Colonic mucosa (tissue), 4 donors: Measurements from ENCODE around the gene FRYL. TPM values are rescaled to one million over a fixed set of nuclear protein-coding genes. Genes with fewer than 3 reads are reported as not detected.
A peak's percentile ranks its signal among the peaks of the same experiment; 100 is the strongest.
"Not testable (repeated sequence)": the region's sequence is repeated elsewhere in the genome, so short reads cannot be mapped to it uniquely, and the experiment has no call there.

Source experiments
- DNase-seq: peaks from one replicate; pipeline ENCODE4 v3.0.0-alpha.2; 2020
- H3K27ac ChIP-seq: fragments of 200-600 bp; one replicate; pipeline ENCODE4 v1.8.0; 2021
- H3K27me3 ChIP-seq: fragments of 200-600 bp; one replicate; pipeline ENCODE4 v1.8.0; 2021
- H3K36me3 ChIP-seq: fragments of 200-600 bp; one replicate; pipeline ENCODE4 v1.8.0; 2021
- H3K4me1 ChIP-seq: fragments of 200-600 bp; one replicate; pipeline ENCODE4 v1.8.0; 2021; ENCODE audit warnings: mild to moderate bottlenecking
- H3K4me3 ChIP-seq: fragments of 200-600 bp; one replicate; pipeline ENCODE4 v1.8.0; 2021
- H3K9ac ChIP-seq, 2 donors: one replicate each; pipeline ENCODE4 v1.7.0; 2013; ENCODE audit warnings: control low read depth in 2 of 2, low read depth in 2 of 2, low read length in 2 of 2
- H3K9me3 ChIP-seq: fragments of 200-600 bp; one replicate; pipeline ENCODE4 v1.8.0; 2021
- intact Hi-C: fragments of 100-400 bp; cut with DNase I; formaldehyde crosslinking; loops from one replicate; pipeline ENCODE4 v1.14.1; 2022
- total RNA-seq, 2 donors: library from RNA; stranded (reverse); fragmentation: NEBNext Ultra II Directional in 1 of 2; extraction: Animal tissue kit (Norgen Biotek cat#: 25700) in 1 of 2; gene quantifications; one replicate each; pipeline ENCODE4 v1.2.1, GENCODE V29; 2021
- TF ChIP-seq, protein P1 (sequence below): fragments of 200-600 bp; IDR thresholded peaks from one replicate; pipeline ENCODE4 v1.8.0; 2022; ENCODE audit warnings: antibody characterized with exemption, mild to moderate bottlenecking
- donor health status: healthy.
- donor health status: DM: no; HTN: no; CAD: no.
- donor health status: DM: no; HTN: no; CAD: no.

Gene FRYL
- total RNA-seq, 2 donors from 2014 or later, result 193 to 292 TPM

DNA sequence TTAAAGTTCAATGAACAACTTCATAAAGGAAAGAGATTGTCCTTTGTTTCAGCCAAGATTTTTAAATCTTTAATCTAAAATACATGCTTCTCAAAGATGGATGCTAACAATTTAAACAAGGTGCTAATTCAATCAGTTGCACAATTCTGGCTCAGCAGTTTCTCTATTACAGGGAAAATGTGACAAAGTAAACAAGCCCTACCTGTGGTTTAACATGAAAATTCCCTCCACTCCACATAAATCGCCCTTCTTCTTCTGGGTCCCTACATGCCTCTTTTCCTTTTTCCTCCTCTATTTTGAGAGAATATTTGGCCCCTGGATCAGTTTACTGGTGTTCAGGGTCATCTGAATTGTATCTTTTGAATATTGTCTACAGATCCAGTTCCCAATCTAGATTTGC, 80.6 kb downstream of the FRYL start:
- no peaks in the 10 kb centered on the region for H3K27me3 ChIP-seq
- TF ChIP-seq, protein P1, sequence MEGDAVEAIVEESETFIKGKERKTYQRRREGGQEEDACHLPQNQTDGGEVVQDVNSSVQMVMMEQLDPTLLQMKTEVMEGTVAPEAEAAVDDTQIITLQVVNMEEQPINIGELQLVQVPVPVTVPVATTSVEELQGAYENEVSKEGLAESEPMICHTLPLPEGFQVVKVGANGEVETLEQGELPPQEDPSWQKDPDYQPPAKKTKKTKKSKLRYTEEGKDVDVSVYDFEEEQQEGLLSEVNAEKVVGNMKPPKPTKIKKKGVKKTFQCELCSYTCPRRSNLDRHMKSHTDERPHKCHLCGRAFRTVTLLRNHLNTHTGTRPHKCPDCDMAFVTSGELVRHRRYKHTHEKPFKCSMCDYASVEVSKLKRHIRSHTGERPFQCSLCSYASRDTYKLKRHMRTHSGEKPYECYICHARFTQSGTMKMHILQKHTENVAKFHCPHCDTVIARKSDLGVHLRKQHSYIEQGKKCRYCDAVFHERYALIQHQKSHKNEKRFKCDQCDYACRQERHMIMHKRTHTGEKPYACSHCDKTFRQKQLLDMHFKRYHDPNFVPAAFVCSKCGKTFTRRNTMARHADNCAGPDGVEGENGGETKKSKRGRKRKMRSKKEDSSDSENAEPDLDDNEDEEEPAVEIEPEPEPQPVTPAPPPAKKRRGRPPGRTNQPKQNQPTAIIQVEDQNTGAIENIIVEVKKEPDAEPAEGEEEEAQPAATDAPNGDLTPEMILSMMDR, result no peak
- H3K4me1 ChIP-seq, result no peaks in the 10 kb centered on the region
- intact Hi-C loops, result no loop called here
- no peaks in the 10 kb centered on the region for H3K9me3 ChIP-seq
- no peaks in the 10 kb centered on the region for H3K36me3 ChIP-seq
- no peak overlapping the region for H3K9ac ChIP-seq
- no peak overlapping the region for H3K27ac ChIP-seq
- no peak overlapping the region for H3K4me3 ChIP-seq
- no peak for DNase-seq

DNA sequence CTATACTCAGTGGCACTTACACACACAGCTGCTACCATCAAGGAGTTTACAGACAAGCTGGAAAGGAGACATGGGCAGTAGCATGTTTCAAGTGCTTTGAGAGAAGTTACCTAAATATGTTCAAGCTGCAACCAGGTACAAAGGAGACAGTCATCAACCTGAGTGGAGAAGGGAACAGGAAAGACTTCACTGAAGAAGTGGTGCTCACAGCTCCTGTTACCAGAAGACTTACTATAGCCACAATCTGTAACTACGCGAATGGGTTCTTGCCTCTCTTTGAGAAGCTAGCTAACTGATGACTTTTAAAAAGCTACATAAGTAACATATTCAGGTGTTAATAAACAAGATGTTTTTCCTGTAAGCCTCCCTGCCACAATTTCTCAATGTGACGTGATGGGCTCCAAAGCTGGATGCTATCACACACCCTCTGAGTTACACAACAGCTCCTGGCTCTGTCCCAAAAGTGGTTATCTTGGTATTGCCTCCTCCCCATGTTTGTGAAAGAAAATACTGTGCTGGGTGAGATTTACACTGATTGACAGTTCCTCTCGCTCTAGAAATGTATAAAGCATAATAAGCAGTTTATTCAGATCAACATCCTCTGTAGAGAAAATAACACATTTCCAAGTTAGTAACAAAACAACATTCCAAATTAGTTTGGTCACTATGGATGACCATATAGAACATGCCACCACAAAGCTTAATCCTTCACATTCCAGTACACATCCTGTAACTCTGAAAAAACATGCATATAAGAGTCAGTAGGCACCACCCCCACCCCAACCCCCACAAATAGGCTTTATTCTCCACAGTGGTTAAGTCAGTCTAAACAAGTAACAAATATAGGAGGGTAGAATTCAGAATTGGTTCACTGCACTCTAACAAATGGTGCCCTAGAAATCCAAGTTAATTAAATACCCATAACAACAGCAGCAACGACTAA, 81.8 kb downstream of the FRYL start:
- Histone ChIP-seq H3K27me3 (no peaks in the 10 kb centered on the region), H3K36me3 (no peaks in the 10 kb centered on the region), H3K27ac (no peak overlapping the region), H3K4me3 (no peak overlapping the region), H3K4me1 (no peaks in the 10 kb centered on the region), H3K9ac (no peak overlapping the region), H3K9me3 (no peaks in the 10 kb centered on the region)
- peak; percentile 86 for DNase-seq
- TF ChIP-seq, protein P1, result no peak
- intact Hi-C loops, result no loop called here

DNA sequence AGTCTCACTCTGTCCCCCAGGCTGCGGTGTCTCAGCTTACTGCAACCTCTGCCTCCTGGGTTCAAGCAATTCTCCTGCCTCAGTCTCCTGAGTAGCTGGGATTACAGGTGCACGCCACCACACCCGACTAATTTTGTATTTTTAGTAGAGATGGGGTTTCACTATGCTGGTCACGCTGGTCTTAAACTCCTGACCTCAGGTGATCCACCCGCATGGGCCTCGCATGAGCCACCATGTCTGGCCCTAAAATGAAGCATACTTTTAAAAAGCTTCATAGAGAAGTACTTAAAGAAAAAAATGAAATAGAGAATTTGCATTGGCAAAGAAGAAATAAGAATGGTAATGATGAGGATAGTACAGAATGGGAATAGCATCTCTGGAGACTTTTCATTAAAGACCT, 82.6 kb downstream of the FRYL start:
- H3K4me3 ChIP-seq, H3K4me1 ChIP-seq, H3K36me3 ChIP-seq, intact Hi-C loops, H3K27me3 ChIP-seq, DNase-seq, H3K27ac ChIP-seq, H3K9ac ChIP-seq, H3K9me3 ChIP-seq: not testable (repeated sequence)

DNA sequence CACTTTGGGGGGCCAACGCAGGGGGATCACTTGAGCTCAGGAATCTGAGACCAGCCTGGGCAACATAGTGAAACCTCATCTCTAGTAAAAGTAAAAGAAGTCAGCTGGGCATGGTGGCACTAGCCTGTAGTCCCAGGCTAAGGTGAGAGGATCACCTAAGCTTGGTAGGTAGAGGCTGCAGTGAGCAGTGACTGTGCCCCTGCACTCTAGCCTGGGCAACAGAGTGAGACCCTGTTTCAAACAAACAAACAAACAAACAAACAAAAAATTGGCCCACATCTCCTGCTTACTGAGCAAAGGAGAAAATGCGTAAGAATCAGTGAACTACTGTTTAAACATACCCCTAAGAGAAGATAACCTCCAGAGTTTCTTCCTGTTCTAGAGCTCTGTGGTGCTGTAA, 85.3 kb downstream of the FRYL start:
- intact Hi-C loops, result no loop called here
- no peaks in the 10 kb centered on the region for H3K9me3 ChIP-seq
- H3K9ac ChIP-seq, result no peak overlapping the region
- H3K27me3 ChIP-seq, result no peaks in the 10 kb centered on the region
- H3K27ac ChIP-seq, result no peak overlapping the region
- H3K4me1 ChIP-seq, result no peaks in the 10 kb centered on the region
- TF ChIP-seq, protein P1, result no peak
- DNase-seq, result no peak
- H3K36me3 ChIP-seq, result no peaks in the 10 kb centered on the region
- H3K4me3 ChIP-seq, result no peak overlapping the region

DNA sequence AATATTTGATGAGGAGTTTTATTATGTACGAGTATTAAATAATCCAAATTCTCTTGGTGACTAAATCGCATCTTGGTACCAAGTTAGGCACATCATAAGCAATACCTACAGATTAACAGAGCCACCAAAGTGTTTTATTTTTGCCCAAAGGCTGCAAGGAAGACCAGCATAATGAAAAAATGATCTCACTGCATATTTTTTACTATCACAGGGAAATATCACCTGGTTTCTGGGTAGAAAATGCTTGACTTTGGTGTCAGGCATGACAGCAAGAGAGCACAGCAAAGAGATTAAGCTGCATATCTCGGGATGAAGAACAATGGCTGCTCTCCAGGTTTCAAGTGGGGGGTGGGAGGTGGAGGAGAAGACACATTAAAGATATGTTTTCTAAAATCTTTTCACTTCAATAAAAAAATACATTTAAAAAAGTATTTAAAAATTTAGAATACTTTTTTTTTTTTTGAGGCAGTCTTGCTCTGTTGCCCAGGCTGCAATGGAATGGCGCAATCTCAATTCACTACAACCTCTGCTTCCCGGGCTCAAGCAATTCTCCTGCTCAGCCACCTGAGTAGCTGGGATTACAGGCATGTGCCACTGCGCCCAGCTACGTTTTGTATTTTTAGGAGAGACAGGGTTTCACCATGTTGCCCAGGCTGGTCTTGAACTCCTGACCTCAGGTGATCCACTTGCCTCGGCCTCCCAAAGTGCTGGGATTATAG, 86.1 kb downstream of the FRYL start:
- Histone ChIP-seq H3K4me1 (no peaks in the 10 kb centered on the region), H3K27me3 (no peaks in the 10 kb centered on the region), H3K27ac (no peak overlapping the region), H3K36me3 (no peaks in the 10 kb centered on the region), H3K9ac (no peak overlapping the region), H3K4me3 (no peak overlapping the region), H3K9me3 (no peaks in the 10 kb centered on the region)
- intact Hi-C loops, result no loop called here
- no peak for DNase-seq
- TF ChIP-seq, protein P1, result no peak

DNA sequence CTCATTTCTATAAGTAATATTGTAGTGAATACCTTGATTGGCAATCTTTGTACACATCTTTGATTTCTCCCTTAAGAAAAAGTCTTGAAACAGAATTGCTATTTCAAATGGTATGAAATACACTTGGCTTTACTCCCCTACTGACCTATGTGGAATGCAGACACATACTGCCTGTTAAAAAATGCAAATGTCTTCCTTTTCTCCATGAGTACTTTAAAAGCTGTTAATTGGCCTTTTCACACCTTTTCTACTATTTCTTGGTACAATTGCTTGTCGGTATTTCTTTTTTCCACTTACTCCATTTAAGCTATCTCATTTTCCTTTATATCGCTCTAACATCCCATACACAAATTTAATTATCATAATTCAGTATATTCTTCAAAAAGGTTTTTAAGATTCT, 87.2 kb downstream of the FRYL start:
- Histone ChIP-seq H3K9me3 (no peaks in the 10 kb centered on the region), H3K9ac (no peak overlapping the region), H3K4me3 (no peak overlapping the region), H3K4me1 (no peaks in the 10 kb centered on the region), H3K36me3 (no peaks in the 10 kb centered on the region), H3K27ac (no peak overlapping the region), H3K27me3 (no peaks in the 10 kb centered on the region)
- intact Hi-C loops, result no loop called here
- DNase-seq, result no peak
- TF ChIP-seq, protein P1, result no peak
